Measurements from ENCODE around the gene SIPA1L3.

Gene SIPA1L3

GRCh38 chr19:38015216-38015615, 108.2 kb downstream of the SIPA1L3 start:
- Histone ChIP-seq H3K9me3 (ENCODE audit: insufficient read depth, low read depth, low read length) (no peaks in the 10 kb centered on the region), H3K27me3 (ENCODE audit: insufficient read depth, low read length) (no peaks in the 10 kb centered on the region), H3K36me3 (ENCODE audit: insufficient read depth, low read length) (0 out of 2 replicates have a peak, but pooled peaks cover 3% of the 10 kb centered on the region), H3K4me3 (ENCODE audit: low read length) (no peak overlapping the region), H3K9ac (ENCODE audit: low read depth, low read length) (no peak overlapping the region), H3K4me1 (ENCODE audit: insufficient read depth, low read length) (peaks cover 13% of the 10 kb centered on the region), H3K27ac (ENCODE audit: low read depth, low read length) (no peak overlapping the region)
- 92% methylated on average over 6 of the region's 6 CpGs for WGBS

- WGBS = 95% methylated on average over 7 of the region's 7 CpGs
- Histone ChIP-seq H3K9ac (ENCODE audit: low read depth, low read length) (no peak overlapping the region), H3K27ac (ENCODE audit: low read depth, low read length) (no peak overlapping the region)
Measured at GRCh38 chr19:38015761-38016160, 108.8 kb downstream of the SIPA1L3 start.

GRCh38 chr19:38017401-38018151, 110.6 kb downstream of the SIPA1L3 start:
- 96% methylated on average over 6 of the region's 6 CpGs for WGBS
- H3K36me3 ChIP-seq (ENCODE audit: insufficient read depth, low read length) = 0 out of 2 replicates have a peak, but pooled peaks cover 3% of the 10 kb centered on the region
- no peak overlapping the region for H3K4me3 ChIP-seq (ENCODE audit: low read length)
- H3K4me1 ChIP-seq (ENCODE audit: insufficient read depth, low read length) = peaks cover 7% of the 10 kb centered on the region
- no peaks in the 10 kb centered on the region for H3K27me3 ChIP-seq (ENCODE audit: insufficient read depth, low read length)
- H3K9me3 ChIP-seq (ENCODE audit: insufficient read depth, low read depth, low read length) = no peaks in the 10 kb centered on the region
- H3K9ac ChIP-seq (ENCODE audit: low read depth, low read length) = no peak overlapping the region
- no peak overlapping the region for H3K27ac ChIP-seq (ENCODE audit: low read depth, low read length)

More at GRCh38 chr19:38015761-38016160, 108.8 kb downstream of the SIPA1L3 start:
- peaks cover 13% of the 10 kb centered on the region for H3K4me1 ChIP-seq (ENCODE audit: insufficient read depth, low read length)
- no peaks in the 10 kb centered on the region for H3K9me3 ChIP-seq (ENCODE audit: insufficient read depth, low read depth, low read length)
- 0 out of 2 replicates have a peak, but pooled peaks cover 3% of the 10 kb centered on the region for H3K36me3 ChIP-seq (ENCODE audit: insufficient read depth, low read length)
- H3K27me3 ChIP-seq (ENCODE audit: insufficient read depth, low read length) = no peaks in the 10 kb centered on the region
- H3K4me3 ChIP-seq (ENCODE audit: low read length) = no peak overlapping the region

- H3K4me3 ChIP-seq (ENCODE audit: low read length) = no peak overlapping the region
- H3K36me3 ChIP-seq (ENCODE audit: insufficient read depth, low read length) = 0 out of 2 replicates have a peak, but pooled peaks cover 3% of the 10 kb centered on the region
- H3K9me3 ChIP-seq (ENCODE audit: insufficient read depth, low read depth, low read length) = no peaks in the 10 kb centered on the region
- no peak overlapping the region for H3K27ac ChIP-seq (ENCODE audit: low read depth, low read length)
- H3K4me1 ChIP-seq (ENCODE audit: insufficient read depth, low read length) = peaks cover 4% of the 10 kb centered on the region; the same call in 1 of the 2 replicates
- no peaks in the 10 kb centered on the region for H3K27me3 ChIP-seq (ENCODE audit: insufficient read depth, low read length)
- WGBS = 95% methylated on average over 5 of the region's 5 CpGs
- H3K9ac ChIP-seq (ENCODE audit: low read depth, low read length) = no peak overlapping the region
Measured at GRCh38 chr19:38018694-38019395, 111.8 kb downstream of the SIPA1L3 start.

GRCh38 chr19:38019396-38019724, 112.4 kb downstream of the SIPA1L3 start:
- Histone ChIP-seq H3K27ac (ENCODE audit: low read depth, low read length) (no peak overlapping the region), H3K36me3 (ENCODE audit: insufficient read depth, low read length) (0 out of 2 replicates have a peak, but pooled peaks cover 3% of the 10 kb centered on the region), H3K4me3 (ENCODE audit: low read length) (no peak overlapping the region), H3K27me3 (ENCODE audit: insufficient read depth, low read length) (no peaks in the 10 kb centered on the region), H3K4me1 (ENCODE audit: insufficient read depth, low read length) (peaks cover 8% of the 10 kb centered on the region), H3K9ac (ENCODE audit: low read depth, low read length) (no peak overlapping the region), H3K9me3 (ENCODE audit: insufficient read depth, low read depth, low read length) (no peaks in the 10 kb centered on the region)
- WGBS = 84% methylated on average over 2 of the region's 2 CpGs

GRCh38 chr19:38020311-38020710, 113.3 kb downstream of the SIPA1L3 start:
- Histone ChIP-seq H3K4me3 (ENCODE audit: low read length) (no peak overlapping the region), H3K36me3 (ENCODE audit: insufficient read depth, low read length) (0 out of 2 replicates have a peak, but pooled peaks cover 3% of the 10 kb centered on the region), H3K27ac (ENCODE audit: low read depth, low read length) (no peak overlapping the region), H3K27me3 (ENCODE audit: insufficient read depth, low read length) (no peaks in the 10 kb centered on the region), H3K9me3 (ENCODE audit: insufficient read depth, low read depth, low read length) (no peaks in the 10 kb centered on the region), H3K4me1 (ENCODE audit: insufficient read depth, low read length) (peaks cover 12% of the 10 kb centered on the region), H3K9ac (ENCODE audit: low read depth, low read length) (no peak overlapping the region)
- WGBS = 92% methylated on average over 4 of the region's 4 CpGs

GRCh38 chr19:38021352-38021751, 114.3 kb downstream of the SIPA1L3 start:
- WGBS = 94% methylated on average over 1 of the region's 1 CpG
- no peaks in the 10 kb centered on the region for H3K36me3 ChIP-seq (ENCODE audit: insufficient read depth, low read length)
- no peak overlapping the region for H3K4me3 ChIP-seq (ENCODE audit: low read length)
- no peaks in the 10 kb centered on the region for H3K9me3 ChIP-seq (ENCODE audit: insufficient read depth, low read depth, low read length)
- H3K9ac ChIP-seq (ENCODE audit: low read depth, low read length) = no peak overlapping the region
- H3K4me1 ChIP-seq (ENCODE audit: insufficient read depth, low read length) = peaks cover 12% of the 10 kb centered on the region
- H3K27ac ChIP-seq (ENCODE audit: low read depth, low read length) = no peak overlapping the region
- no peaks in the 10 kb centered on the region for H3K27me3 ChIP-seq (ENCODE audit: insufficient read depth, low read length)

- Histone ChIP-seq H3K9me3 (ENCODE audit: insufficient read depth, low read depth, low read length) (no peaks in the 10 kb centered on the region), H3K27me3 (ENCODE audit: insufficient read depth, low read length) (no peaks in the 10 kb centered on the region), H3K4me1 (ENCODE audit: insufficient read depth, low read length) (peaks cover 12% of the 10 kb centered on the region), H3K36me3 (ENCODE audit: insufficient read depth, low read length) (no peaks in the 10 kb centered on the region), H3K9ac (ENCODE audit: low read depth, low read length) (no peak overlapping the region), H3K4me3 (ENCODE audit: low read length) (no peak overlapping the region), H3K27ac (ENCODE audit: low read depth, low read length) (no peak overlapping the region)
- WGBS = 95% methylated on average over 13 of the region's 13 CpGs
Measured at GRCh38 chr19:38022791-38023670, 116.0 kb downstream of the SIPA1L3 start.

- Histone ChIP-seq H3K27me3 (ENCODE audit: insufficient read depth, low read length) (no peaks in the 10 kb centered on the region), H3K4me1 (ENCODE audit: insufficient read depth, low read length) (peaks cover 12% of the 10 kb centered on the region), H3K9me3 (ENCODE audit: insufficient read depth, low read depth, low read length) (no peaks in the 10 kb centered on the region), H3K4me3 (ENCODE audit: low read length) (no peak overlapping the region), H3K36me3 (ENCODE audit: insufficient read depth, low read length) (no peaks in the 10 kb centered on the region), H3K9ac (ENCODE audit: low read depth, low read length) (no peak overlapping the region), H3K27ac (ENCODE audit: low read depth, low read length) (no peak overlapping the region)
- 75% methylated on average over 12 of the region's 12 CpGs for WGBS
Measured at GRCh38 chr19:38023671-38024541, 116.9 kb downstream of the SIPA1L3 start.

All from HUES64 (cell line).